ENCODE data around the gene LIN9. TPM values are rescaled to one million over a fixed set of nuclear protein-coding genes. Genes with fewer than 3 reads are reported as not detected.

The LIN9 gene
- total and polyA plus RNA-seq, 2 experiments from 2014 or later: 11.8 to 16.9 TPM

DNA sequence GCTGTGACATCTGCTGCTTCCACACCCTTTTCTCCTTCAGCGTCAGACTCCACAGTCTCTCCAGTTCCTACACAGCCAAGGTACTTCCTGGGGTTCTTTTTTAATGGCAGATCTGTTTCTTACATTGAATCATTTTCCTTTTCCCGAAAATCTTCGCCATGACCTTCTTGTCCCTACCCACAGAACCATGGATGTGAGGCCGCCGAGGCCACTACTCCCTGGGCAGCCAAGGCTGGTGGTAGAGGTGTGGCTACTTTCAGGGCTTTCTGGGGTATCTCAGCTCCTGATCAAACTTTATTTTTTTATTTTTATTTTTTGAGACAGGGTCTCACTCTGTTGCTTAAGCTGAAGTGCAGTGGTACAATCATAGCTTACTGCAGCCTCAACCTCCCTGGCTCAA lies 9.5 kb upstream of the LIN9 start (continued):
- no peak for TF ChIP-seq ZNF462 (CRISPR knock-in tag; IDR thresholded peaks at IDR 0.05)
- TF ChIP-seq NANOG (IDR thresholded peaks at IDR 0.05; ENCODE audit: borderline replicate concordance): no peak
- TF ChIP-seq EZH2phosphoT487 (IDR thresholded peaks at IDR 0.05; ENCODE audit: unreplicated experiment): no peak
- TF ChIP-seq, protein P1, sequence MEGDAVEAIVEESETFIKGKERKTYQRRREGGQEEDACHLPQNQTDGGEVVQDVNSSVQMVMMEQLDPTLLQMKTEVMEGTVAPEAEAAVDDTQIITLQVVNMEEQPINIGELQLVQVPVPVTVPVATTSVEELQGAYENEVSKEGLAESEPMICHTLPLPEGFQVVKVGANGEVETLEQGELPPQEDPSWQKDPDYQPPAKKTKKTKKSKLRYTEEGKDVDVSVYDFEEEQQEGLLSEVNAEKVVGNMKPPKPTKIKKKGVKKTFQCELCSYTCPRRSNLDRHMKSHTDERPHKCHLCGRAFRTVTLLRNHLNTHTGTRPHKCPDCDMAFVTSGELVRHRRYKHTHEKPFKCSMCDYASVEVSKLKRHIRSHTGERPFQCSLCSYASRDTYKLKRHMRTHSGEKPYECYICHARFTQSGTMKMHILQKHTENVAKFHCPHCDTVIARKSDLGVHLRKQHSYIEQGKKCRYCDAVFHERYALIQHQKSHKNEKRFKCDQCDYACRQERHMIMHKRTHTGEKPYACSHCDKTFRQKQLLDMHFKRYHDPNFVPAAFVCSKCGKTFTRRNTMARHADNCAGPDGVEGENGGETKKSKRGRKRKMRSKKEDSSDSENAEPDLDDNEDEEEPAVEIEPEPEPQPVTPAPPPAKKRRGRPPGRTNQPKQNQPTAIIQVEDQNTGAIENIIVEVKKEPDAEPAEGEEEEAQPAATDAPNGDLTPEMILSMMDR (conservative IDR thresholded peaks at IDR 0.05; ENCODE audit: low read depth in 2 of 2): no peak

- Histone ChIP-seq H4K20me1 (replicated peaks; ENCODE audit: insufficient read depth) (no peaks in the 10 kb centered on the region), H3K36me3 (ENCODE audit: insufficient read depth) (no peaks in the 10 kb centered on the region), H3F3A (replicated peaks; ENCODE audit: low read depth) (no peaks in the 10 kb centered on the region), H3K9me2 (ENCODE audit: insufficient read depth) (0 out of 2 replicates have a peak, but pooled peaks cover 3% of the 10 kb centered on the region), H3K27ac (ENCODE audit: low read depth) (no peak overlapping the region), H3K27me3 (ENCODE audit: insufficient read depth) (peaks cover 19% of the 10 kb centered on the region), H3K4me1 (ENCODE audit: insufficient read depth) (peaks cover 9% of the 10 kb centered on the region), H3K4me3 (no peak overlapping the region), H3K4me2 (no peak overlapping the region), H2AFZ (no peak overlapping the region), H3K79me2 (replicated peaks; ENCODE audit: insufficient read depth) (no peaks in the 10 kb centered on the region)
- Mint-ChIP-seq H3K9me3 (no peaks in the 10 kb centered on the region; the same call in 2 of the 3 replicates), H3K27ac (no peak overlapping the region), H3K4me3 (no peak overlapping the region), H3K4me1 (peaks cover 13% of the 10 kb centered on the region), H3K36me3 (ENCODE audit: low read depth) (no peaks in the 10 kb centered on the region; the same call in 2 of the 3 replicates), H3K27me3 (ENCODE audit: insufficient read depth, low read depth, poor library complexity) (peaks cover 15% of the 10 kb centered on the region)
- ATAC-seq (no peak), DNase-seq (ENCODE audit: low spot score) (no peak)
- TF ChIP-seq ZNF462 (CRISPR knock-in tag; IDR thresholded peaks at IDR 0.05): no peak
Measured at GRCh38 chr1:226314055-226314454, 5.1 kb upstream of the LIN9 start.

Measured in GM23338 (cell line).